Activated CD4-positive, alpha-beta T cell treated with anti-CD3 and anti-CD28 coated beads for 1 hour (primary cell): ENCODE data around the gene LRRC2.
"Not testable (repeated sequence)": the region's sequence is repeated elsewhere in the genome, so short reads cannot be mapped to it uniquely, and the experiment has no call there.

Source experiments
- DNase-seq: peaks from one replicate; pipeline ENCODE4 v3.0.0-alpha.2; 2020

The LRRC2 gene

GRCh38 chr3:46522201-46522600, 43.9 kb downstream of the LRRC2 start:
- not testable (repeated sequence) for DNase-seq

DNA sequence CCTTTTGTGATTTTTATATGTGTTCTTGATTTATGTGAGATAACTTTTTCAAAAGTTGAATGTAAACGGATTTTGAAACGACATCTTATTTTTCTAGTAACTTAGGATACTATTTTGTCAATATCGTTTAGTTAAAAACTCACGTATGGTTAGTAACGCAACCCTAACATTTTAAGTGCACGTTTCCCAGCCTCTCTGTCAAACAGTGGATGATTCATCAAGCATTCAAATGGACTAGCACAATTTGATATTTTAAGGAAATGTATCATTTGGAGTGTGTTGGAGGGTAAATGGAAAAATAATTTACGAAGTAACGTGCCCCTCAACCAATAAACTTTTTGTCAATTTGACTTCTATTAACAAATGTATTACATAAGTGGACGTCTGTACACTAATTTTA, 45.0 kb downstream of the LRRC2 start:
- DNase-seq, result no peak

- no peak for DNase-seq
Observed at GRCh38 chr3:46520531-46520930, 45.6 kb downstream of the LRRC2 start.

DNA sequence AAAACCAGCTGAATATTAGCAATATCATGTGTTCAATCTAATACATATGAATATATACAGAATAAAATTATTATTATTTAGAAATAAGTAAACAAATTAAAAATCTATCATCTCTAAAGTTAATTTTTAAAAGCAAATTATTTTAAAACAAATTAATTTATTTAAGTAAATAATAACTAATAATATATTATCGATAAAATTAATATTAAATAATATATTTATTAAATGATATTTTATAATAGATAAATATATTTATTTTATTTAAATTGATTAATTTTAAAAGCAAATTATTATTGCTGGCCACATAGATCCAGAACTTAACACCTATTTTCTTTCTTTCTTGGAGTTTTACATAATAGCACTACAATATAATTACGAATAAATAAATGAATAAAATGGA, 46.1 kb downstream of the LRRC2 start:
- no peak for DNase-seq

DNA sequence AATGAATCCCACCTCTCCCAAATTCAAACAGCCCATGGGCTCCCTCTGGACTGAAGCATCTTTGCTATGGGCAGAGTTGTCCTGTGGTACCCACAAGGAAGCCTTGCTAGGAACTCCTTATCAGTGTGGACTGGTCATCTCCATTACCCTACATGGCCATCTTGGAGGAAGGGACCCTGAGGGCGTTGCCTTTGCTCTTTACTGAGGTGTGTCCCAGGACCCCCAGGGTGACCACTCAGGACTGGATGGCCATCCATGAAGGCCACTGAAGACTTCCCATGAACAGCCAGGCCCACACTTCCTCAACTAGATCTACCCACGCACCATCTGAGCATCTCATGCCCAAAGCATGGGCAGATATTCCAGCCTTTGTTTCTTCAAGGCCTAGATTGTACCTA, 48.3 kb downstream of the LRRC2 start:
- no peak for DNase-seq

- no peak for DNase-seq
Observed at GRCh38 chr3:46517016-46517783, 48.9 kb downstream of the LRRC2 start.

DNA sequence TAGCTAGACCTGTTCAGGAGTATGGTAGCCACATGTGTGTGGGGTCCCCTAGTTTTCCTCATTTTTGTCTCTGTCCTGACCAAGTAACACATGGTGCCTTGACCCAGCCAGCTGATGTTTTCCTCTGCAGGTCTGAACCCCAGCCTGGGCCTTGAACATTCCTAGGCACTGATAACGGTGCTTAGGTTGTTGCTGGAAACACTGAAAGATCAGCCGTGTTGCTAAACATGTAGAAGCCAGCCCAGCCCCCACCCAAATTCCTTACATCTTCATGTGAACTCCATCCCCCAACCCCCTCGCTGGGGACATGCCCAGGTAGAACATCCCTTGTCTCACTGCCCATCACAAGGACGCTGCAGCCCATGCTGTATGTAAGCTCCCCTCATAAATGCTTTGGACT, 49.6 kb downstream of the LRRC2 start:
- DNase-seq, result no peak

GRCh38 chr3:46512191-46512749, 53.8 kb downstream of the LRRC2 start:
- DNase-seq, result no peak

- no peak for DNase-seq
Observed at GRCh38 chr3:46509661-46510187, 56.4 kb downstream of the LRRC2 start.

DNA sequence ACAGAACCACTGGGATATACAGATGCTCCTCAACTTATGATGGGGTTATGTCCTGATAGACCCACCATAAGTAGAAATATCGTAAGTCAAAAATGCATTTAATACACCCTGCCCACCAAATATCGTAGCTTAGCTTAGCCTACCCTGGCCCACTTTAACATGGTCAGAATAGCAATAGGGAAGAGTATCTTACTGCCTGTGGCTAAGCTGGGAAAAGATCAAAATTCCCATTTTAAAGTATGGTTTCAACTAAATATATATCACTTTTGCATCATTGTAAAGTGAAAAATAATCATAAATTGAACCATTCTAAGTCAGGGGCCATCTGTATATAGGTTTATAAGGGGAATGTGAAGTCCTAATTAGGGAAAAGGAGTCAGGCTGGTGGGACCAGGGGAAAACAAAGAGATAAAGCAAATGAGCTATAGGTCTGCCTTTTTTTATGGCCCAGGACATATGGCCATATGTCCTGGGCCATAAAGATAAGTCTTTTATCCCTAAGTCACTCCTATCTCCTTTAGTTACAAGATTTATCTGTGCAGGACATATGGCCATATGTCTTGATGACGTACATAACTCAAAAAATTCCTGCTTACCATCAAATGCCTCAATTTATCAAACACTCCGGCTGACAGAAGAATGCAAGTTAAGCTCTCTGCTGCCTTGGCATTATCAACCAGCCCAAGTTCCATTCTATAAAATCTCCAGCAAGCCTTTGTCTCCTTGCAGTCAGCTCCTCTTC, 57.1 kb downstream of the LRRC2 start:
- no peak for DNase-seq

GRCh38 chr3:46506526-46506925, 59.6 kb downstream of the LRRC2 start:
- no peak for DNase-seq

DNA sequence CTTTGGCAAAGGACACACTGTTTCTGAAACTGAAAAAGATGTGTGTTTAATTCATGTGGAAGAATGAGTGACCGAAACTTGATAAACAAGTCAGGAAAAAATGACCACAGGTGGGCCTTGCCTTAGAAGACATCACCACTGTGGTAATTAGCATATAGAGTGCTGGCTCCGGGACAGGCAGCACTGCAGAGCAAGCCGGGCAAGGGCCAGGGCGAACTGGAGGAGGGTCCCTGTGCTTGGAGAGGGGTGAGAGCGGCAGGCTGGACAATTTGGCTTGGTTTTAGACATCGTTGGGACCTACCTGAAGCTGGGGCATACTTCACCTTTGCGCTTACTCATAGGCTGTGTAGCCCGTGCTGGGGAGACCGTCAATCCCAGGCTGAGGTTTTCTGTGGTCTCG, 60.1 kb downstream of the LRRC2 start:
- no peak for DNase-seq

GRCh38 chr3:46504789-46505188, 61.3 kb downstream of the LRRC2 start:
- no peak for DNase-seq

- DNase-seq, result no peak
Observed at GRCh38 chr3:46503200-46503874, 62.8 kb downstream of the LRRC2 start.

GRCh38 chr3:46501702-46502101, 64.4 kb downstream of the LRRC2 start:
- no peak for DNase-seq

GRCh38 chr3:46500656-46501635, 65.2 kb downstream of the LRRC2 start:
- DNase-seq, result no peak

DNA sequence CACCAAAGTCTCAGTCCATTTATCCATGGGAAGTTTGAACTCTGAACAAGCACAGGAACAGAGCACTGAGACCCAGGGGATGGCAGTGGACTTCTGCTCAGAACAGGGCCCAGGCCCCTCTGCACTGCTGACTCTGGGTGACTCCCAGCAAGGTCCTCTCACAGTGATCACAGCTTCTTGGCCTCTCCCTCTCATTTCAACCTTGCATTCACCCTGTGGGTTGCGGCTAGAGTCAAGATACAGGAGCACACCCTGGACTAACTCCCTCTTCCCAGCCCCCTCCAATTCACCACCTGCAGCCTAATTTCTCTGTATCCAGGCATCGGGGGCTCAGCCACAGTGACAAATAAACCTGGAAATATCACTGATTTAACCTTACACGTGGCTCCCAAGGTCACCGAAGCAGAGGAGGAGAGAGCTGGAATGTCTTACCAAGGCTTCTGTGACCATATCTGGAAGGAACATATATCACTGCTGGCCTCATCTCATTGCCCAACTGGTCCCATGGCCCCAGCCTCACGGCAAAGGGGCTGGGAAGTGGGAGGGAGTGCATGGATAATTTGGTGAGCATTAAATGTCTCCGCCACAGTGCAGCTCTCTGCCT, 67.1 kb downstream of the LRRC2 start:
- no peak for DNase-seq

DNA sequence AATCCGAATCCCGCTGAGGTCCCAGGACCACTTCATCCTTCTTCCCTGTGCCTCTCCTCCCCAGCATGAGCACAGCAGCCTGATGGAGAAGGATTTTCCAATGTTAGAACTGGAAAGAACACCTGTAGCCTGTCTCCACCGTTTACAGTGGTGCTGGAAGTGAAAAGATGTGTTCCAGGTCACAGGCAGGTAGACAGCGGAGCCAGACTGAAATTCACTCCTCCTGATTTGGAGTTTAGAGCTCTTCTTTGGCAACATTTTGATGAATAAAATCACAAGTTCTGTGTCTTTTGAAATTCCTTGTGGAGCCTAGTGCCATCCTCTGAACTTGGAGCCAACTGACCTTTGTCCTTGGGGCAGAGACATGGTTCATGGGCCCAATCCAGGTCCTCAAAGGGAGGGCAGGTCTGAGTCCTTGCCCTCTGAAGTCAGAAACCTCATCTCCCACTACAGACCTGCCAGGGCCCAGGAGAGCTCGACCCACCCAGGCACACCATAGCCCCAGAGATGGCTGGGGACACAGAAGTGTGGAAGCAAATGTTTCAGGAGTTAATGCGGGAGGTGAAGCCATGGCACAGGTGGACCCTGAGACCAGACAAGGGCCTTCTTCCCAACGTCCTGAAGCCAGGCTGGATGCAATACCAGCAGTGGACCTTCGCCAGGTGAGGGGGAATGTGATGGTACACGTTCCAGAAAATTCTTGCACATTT, 68.4 kb downstream of the LRRC2 start, which contains the start of gene RTP3:
Gene RTP3, plus strand, starts transcription at position 421 of the 710 bp plus-strand sequence. Its CDS starts 87 bp downstream, at position 508.
- DNase-seq, result no peak

- peak; percentile 23 for DNase-seq
Observed at GRCh38 chr3:46496746-46497555, 69.2 kb downstream of the LRRC2 start.
